Lung (tissue), 12 donors: ENCODE data around the gene CXCR5. TPM values are rescaled to one million over a fixed set of nuclear protein-coding genes. Genes with fewer than 3 reads are reported as not detected.

Experiments used
- ATAC-seq: fragments of 200-7000 bp; cut with Tn5 transposase; one replicate; pipeline ENCODE4 v1.9.1; 2020; ENCODE audit warnings: moderate number of reproducible peaks; ENCODE audit not compliant: insufficient read depth, low FRiP score
- DNase-seq, 3 donors: peaks; one replicate each; pipeline ENCODE4 v3.0.0-alpha.2; 2013 to 2017
- H3K27ac ChIP-seq, 2 donors: one replicate each; pipeline ENCODE4 v1.5.1; 2013; ENCODE audit warnings: mild to moderate bottlenecking in 2 of 2, moderate library complexity in 2 of 2, control low read depth in 1 of 2, inconsistent platforms in 1 of 2, low read depth in 1 of 2, low read length in 1 of 2
- H3K27me3 ChIP-seq, 3 donors: one replicate each; pipeline ENCODE4 v1.5.1; 2013; ENCODE audit warnings: low read length in 2 of 3; ENCODE audit not compliant: control insufficient read depth in 3 of 3, insufficient read depth in 3 of 3
- H3K36me3 ChIP-seq, 4 donors: one replicate each; pipeline ENCODE4 v1.5.1; 2013; ENCODE audit warnings: low read length in 4 of 4, mild to moderate bottlenecking in 1 of 4, moderate library complexity in 1 of 4; ENCODE audit not compliant: control insufficient read depth in 4 of 4, insufficient read depth in 4 of 4
- H3K4me1 ChIP-seq, 5 donors: one replicate each; pipeline ENCODE4 v1.5.1; 2013; ENCODE audit warnings: low read length in 5 of 5, mild to moderate bottlenecking in 2 of 5, moderate library complexity in 1 of 5; ENCODE audit not compliant: control insufficient read depth in 5 of 5, insufficient read depth in 5 of 5
- H3K4me3 ChIP-seq: one replicate; pipeline ENCODE4 v1.5.1; 2013; ENCODE audit warnings: mild to moderate bottlenecking, control low read depth, moderate library complexity
- H3K9ac ChIP-seq, 2 donors: one replicate each; pipeline ENCODE4 v1.5.1; 2013; ENCODE audit warnings: low read length in 2 of 2, control low read depth in 1 of 2; ENCODE audit not compliant: insufficient read depth in 1 of 2
- H3K9me3 ChIP-seq, 4 donors: one replicate each; pipeline ENCODE4 v1.5.1; 2013; ENCODE audit warnings: low read length in 3 of 4, mild to moderate bottlenecking in 1 of 4, moderate library complexity in 1 of 4; ENCODE audit not compliant: control insufficient read depth in 4 of 4, insufficient read depth in 3 of 4
- WGBS, 2 donors: extraction: QIAGEN DNeasy Blood & Tissue Kit; methylation state at CpG; one replicate each; pipeline ENCODE4 v1.1.7; 2013; 5-methylcytosine and 5-hydroxymethylcytosine counted together
- polyA plus RNA-seq, 2 donors: library from polyadenylated mRNA; stranded (reverse); fragments of 200-250 nt; gene quantifications; one replicate each; pipeline ENCODE4 v1.2.1, GENCODE V29; 2013
- total RNA-seq, 2 donors: library from RNA; depleted of rRNA in 1 of 2; stranded (reverse); fragments of >200 nt in 1 of 2; gene quantifications; one replicate each; pipeline ENCODE4 v1.2.1, GENCODE V29; 2014 to 2021
- TF ChIP-seq, protein P1 (sequence below): IDR thresholded peaks from 2 replicates; pipeline ENCODE4 v1.5.1; 2012; ENCODE audit warnings: mild to moderate bottlenecking; ENCODE audit errors: control extremely low read depth, extremely low read depth
- donor health status: control.
- donor health status: control.
- donor health status: Bipolar disorder and iron deficiency.
- donor health status: healthy.
- donor health status: DM: yes; HTN: yes; CAD: no.

CXCR5 gene
- total and polyA plus RNA-seq, 4 donors: 0.16 to 0.65 (median 0.48) TPM; not detected in 1

- H3K4me1 ChIP-seq: no peaks in the 10 kb centered on the region
- H3K27ac ChIP-seq: no peak overlapping the region
- no peak overlapping the region for H3K4me3 ChIP-seq
- no peaks in the 10 kb centered on the region for H3K27me3 ChIP-seq
- H3K9ac ChIP-seq: no peak overlapping the region
- ATAC-seq (no peak), DNase-seq (no peak)
- WGBS, 2 donors: 43 to 53% methylated on average over 3 of the region's 3 CpGs
- TF ChIP-seq, protein P1, sequence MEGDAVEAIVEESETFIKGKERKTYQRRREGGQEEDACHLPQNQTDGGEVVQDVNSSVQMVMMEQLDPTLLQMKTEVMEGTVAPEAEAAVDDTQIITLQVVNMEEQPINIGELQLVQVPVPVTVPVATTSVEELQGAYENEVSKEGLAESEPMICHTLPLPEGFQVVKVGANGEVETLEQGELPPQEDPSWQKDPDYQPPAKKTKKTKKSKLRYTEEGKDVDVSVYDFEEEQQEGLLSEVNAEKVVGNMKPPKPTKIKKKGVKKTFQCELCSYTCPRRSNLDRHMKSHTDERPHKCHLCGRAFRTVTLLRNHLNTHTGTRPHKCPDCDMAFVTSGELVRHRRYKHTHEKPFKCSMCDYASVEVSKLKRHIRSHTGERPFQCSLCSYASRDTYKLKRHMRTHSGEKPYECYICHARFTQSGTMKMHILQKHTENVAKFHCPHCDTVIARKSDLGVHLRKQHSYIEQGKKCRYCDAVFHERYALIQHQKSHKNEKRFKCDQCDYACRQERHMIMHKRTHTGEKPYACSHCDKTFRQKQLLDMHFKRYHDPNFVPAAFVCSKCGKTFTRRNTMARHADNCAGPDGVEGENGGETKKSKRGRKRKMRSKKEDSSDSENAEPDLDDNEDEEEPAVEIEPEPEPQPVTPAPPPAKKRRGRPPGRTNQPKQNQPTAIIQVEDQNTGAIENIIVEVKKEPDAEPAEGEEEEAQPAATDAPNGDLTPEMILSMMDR: no peak
- H3K36me3 ChIP-seq: no peaks in the 10 kb centered on the region
- H3K9me3 ChIP-seq: no peaks in the 10 kb centered on the region
Measured at GRCh38 chr11:118851970-118852369, 31.7 kb upstream of the CXCR5 start.

- WGBS, 2 donors: 95 to 96% methylated on average over 12 of the region's 12 CpGs
- H3K4me3 ChIP-seq: no peak overlapping the region
- TF ChIP-seq, protein P1: no peak
- H3K9ac ChIP-seq: no peak overlapping the region
- no peaks in the 10 kb centered on the region for H3K4me1 ChIP-seq
- no peaks in the 10 kb centered on the region for H3K36me3 ChIP-seq
- no peak for ATAC-seq
- H3K27me3 ChIP-seq: no peaks in the 10 kb centered on the region
- H3K27ac ChIP-seq: no peak overlapping the region
- no peak for DNase-seq
- H3K9me3 ChIP-seq: no peaks in the 10 kb centered on the region
Measured at GRCh38 chr11:118853678-118854077, 30.0 kb upstream of the CXCR5 start.

GRCh38 chr11:118856314-118856713 lies 27.4 kb upstream of the CXCR5 start:
- H3K27ac ChIP-seq: no peak overlapping the region
- ATAC-seq: no peak
- DNase-seq: no peak
- no peak overlapping the region for H3K4me3 ChIP-seq
- H3K9ac ChIP-seq: no peak overlapping the region
- H3K4me1 ChIP-seq: no peaks in the 10 kb centered on the region
- WGBS, 2 donors: 64 to 66% methylated on average over 4 of the region's 4 CpGs
- H3K27me3 ChIP-seq: no peaks in the 10 kb centered on the region
- no peaks in the 10 kb centered on the region for H3K9me3 ChIP-seq
- no peaks in the 10 kb centered on the region for H3K36me3 ChIP-seq
- TF ChIP-seq, protein P1: no peak

GRCh38 chr11:118857385-118857784 lies 26.3 kb upstream of the CXCR5 start:
- no peak for ATAC-seq
- DNase-seq: no peak
- no peaks in the 10 kb centered on the region for H3K4me1 ChIP-seq
- H3K9me3 ChIP-seq: no peaks in the 10 kb centered on the region
- H3K27me3 ChIP-seq: no peaks in the 10 kb centered on the region
- no peak overlapping the region for H3K4me3 ChIP-seq
- 92 to 93% methylated on average over 5 of the region's 5 CpGs for WGBS, 2 donors
- no peak overlapping the region for H3K9ac ChIP-seq
- H3K27ac ChIP-seq: no peak overlapping the region
- TF ChIP-seq, protein P1: no peak
- H3K36me3 ChIP-seq: no peaks in the 10 kb centered on the region
